ENCODE data around the gene EXT2. TPM values are rescaled to one million over a fixed set of nuclear protein-coding genes. Genes with fewer than 3 reads are reported as not detected.

Gene EXT2
- total RNA-seq, 1 experiment from 2014 or later: 42.8 TPM

DNA sequence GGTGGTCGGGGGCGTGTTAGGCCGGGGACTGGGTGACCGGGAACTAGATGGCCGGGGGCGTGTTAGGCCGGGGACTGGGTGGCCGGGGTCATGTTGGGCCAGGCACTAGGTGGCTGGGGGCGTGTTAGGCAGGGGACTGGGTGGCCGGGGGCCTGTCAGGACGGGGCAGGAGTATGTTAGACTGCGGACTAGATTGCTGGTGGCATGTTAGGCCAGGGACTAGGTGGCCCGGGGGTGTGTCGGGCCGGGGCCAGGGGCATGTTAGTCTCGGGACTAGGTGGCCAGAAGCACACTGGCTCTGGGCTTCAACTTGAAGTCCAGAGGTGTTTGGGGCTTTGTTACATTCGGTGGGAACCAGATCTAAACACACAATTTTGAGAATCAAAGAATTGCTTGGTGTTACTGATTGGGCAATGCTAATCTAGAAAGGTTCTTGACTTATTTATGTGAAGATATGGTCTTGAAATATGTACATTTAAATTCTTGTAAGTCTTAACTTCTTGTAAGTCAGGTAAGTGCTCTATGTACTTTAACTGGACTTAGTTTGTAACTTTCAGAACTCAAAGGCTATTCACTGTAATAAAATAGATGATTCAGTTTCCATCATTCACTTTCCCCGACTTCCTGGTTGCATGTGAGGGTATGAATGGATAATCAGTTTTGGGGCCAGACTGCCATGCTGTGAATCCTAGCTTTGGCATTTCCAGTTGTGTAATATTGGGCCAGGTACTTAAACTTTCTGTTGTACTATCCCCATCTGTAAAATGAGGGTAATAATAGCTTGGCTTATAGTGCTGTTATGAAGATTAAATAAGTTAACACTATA lies 1.1 kb downstream of the EXT2 start:
- RAD21 ChIA-PET (ENCODE audit: low non-redundant PET in 1 of 2, low total read pairs in 2 of 2, uncharacterized antibody in 2 of 2, unreplicated experiment in 2 of 2): no interaction called here
- no peak for DNase-seq (ENCODE audit: low read depth, low spot score)
- POLR2A ChIA-PET: no interaction called here
- Histone ChIP-seq H3K27ac (ENCODE audit: low read depth, low read length) (peak overlapping the region; percentile 64; the same call in 1 of the 2 replicates), H3K4me1 (ENCODE audit: control insufficient read depth in 1 of 2, insufficient read depth in 2 of 2, low read length in 2 of 2) (peaks cover 3 to 19% of the 10 kb centered on the region in 2 experiments; a peak in 2 of 4 replicates), H3K4me3 (replicated peaks in 1 of 2; ENCODE audit: low read depth in 1 of 2, low read length in 2 of 2) (peak overlapping the region; percentile 81 to 89), H3K79me2 (ENCODE audit: insufficient read depth, low read length) (peaks cover 24% of the 10 kb centered on the region), H3K4me2 (ENCODE audit: low read length) (peak overlapping the region; percentile 83), H3K9me2 (ENCODE audit: insufficient read depth) (no peaks in the 10 kb centered on the region), H3K36me3 (ENCODE audit: control insufficient read depth in 1 of 2, insufficient read depth in 2 of 2, low read length in 2 of 2) (no peaks in the 10 kb centered on the region), H2AFZ (ENCODE audit: low read depth, low read length, poor library complexity, severe bottlenecking) (no peak overlapping the region), H3K9me3 (ENCODE audit: control insufficient read depth in 1 of 2, insufficient read depth in 1 of 2, low read depth in 1 of 2, low read length in 2 of 2) (no peaks in the 10 kb centered on the region), H4K20me1 (ENCODE audit: insufficient read depth) (0 out of 2 replicates have a peak, but pooled peaks cover 5% of the 10 kb centered on the region), H3K9ac (ENCODE audit: low read length) (peak overlapping the region; percentile 66), H3K27me3 (ENCODE audit: insufficient read depth, low read length) (no peaks in the 10 kb centered on the region)
- intact Hi-C loops (cut with micrococcal nuclease): no loop called here
- BruUV-seq (replicated peaks): no TSS peak
- TF ChIP-seq YY1 (IDR thresholded peaks at IDR 0.05; ENCODE audit: extremely low read depth, insufficient replicate concordance, low read depth, low read length) (no peak), POLR2A (IDR thresholded peaks at IDR 0.05; ENCODE audit: borderline replicate concordance, extremely low read depth, insufficient read depth, insufficient read length) (no peak), EGR1 (IDR thresholded peaks at IDR 0.05; ENCODE audit: low read depth) (no peak), EZH2 (IDR thresholded peaks at IDR 0.05) (no peak), SIN3A (IDR thresholded peaks at IDR 0.05; ENCODE audit: low read depth) (no peak)
- TF ChIP-seq, protein P1, sequence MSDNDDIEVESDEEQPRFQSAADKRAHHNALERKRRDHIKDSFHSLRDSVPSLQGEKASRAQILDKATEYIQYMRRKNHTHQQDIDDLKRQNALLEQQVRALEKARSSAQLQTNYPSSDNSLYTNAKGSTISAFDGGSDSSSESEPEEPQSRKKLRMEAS (IDR thresholded peaks at IDR 0.05): no peak
- TF ChIP-seq, protein P2, sequence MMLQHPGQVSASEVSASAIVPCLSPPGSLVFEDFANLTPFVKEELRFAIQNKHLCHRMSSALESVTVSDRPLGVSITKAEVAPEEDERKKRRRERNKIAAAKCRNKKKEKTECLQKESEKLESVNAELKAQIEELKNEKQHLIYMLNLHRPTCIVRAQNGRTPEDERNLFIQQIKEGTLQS (IDR thresholded peaks at IDR 0.05): no peak
- TF ChIP-seq, protein P3, sequence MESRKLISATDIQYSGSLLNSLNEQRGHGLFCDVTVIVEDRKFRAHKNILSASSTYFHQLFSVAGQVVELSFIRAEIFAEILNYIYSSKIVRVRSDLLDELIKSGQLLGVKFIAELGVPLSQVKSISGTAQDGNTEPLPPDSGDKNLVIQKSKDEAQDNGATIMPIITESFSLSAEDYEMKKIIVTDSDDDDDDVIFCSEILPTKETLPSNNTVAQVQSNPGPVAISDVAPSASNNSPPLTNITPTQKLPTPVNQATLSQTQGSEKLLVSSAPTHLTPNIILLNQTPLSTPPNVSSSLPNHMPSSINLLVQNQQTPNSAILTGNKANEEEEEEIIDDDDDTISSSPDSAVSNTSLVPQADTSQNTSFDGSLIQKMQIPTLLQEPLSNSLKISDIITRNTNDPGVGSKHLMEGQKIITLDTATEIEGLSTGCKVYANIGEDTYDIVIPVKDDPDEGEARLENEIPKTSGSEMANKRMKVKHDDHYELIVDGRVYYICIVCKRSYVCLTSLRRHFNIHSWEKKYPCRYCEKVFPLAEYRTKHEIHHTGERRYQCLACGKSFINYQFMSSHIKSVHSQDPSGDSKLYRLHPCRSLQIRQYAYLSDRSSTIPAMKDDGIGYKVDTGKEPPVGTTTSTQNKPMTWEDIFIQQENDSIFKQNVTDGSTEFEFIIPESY (IDR thresholded peaks at IDR 0.05; ENCODE audit: extremely low read depth, insufficient replicate concordance, low read length): no peak
- TF ChIP-seq, protein P4, sequence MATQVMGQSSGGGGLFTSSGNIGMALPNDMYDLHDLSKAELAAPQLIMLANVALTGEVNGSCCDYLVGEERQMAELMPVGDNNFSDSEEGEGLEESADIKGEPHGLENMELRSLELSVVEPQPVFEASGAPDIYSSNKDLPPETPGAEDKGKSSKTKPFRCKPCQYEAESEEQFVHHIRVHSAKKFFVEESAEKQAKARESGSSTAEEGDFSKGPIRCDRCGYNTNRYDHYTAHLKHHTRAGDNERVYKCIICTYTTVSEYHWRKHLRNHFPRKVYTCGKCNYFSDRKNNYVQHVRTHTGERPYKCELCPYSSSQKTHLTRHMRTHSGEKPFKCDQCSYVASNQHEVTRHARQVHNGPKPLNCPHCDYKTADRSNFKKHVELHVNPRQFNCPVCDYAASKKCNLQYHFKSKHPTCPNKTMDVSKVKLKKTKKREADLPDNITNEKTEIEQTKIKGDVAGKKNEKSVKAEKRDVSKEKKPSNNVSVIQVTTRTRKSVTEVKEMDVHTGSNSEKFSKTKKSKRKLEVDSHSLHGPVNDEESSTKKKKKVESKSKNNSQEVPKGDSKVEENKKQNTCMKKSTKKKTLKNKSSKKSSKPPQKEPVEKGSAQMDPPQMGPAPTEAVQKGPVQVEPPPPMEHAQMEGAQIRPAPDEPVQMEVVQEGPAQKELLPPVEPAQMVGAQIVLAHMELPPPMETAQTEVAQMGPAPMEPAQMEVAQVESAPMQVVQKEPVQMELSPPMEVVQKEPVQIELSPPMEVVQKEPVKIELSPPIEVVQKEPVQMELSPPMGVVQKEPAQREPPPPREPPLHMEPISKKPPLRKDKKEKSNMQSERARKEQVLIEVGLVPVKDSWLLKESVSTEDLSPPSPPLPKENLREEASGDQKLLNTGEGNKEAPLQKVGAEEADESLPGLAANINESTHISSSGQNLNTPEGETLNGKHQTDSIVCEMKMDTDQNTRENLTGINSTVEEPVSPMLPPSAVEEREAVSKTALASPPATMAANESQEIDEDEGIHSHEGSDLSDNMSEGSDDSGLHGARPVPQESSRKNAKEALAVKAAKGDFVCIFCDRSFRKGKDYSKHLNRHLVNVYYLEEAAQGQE (IDR thresholded peaks at IDR 0.05; ENCODE audit: low read depth): no peak
- ATAC-seq: no peak; the same call in 1 of the 2 replicates
- CTCF ChIA-PET: no interaction called here
